B cell (primary cell): Measurements from ENCODE around the gene ESRP2. TPM values are rescaled to one million over a fixed set of nuclear protein-coding genes. Genes with fewer than 3 reads are reported as not detected.
A peak's percentile ranks its signal among the peaks of the same experiment; 100 is the strongest.

Source experiments
- ATAC-seq: fragments of 200-7000 bp; cut with Tn5 transposase; one replicate; pipeline ENCODE4 v1.10.0; 2021; ENCODE audit warnings: low read depth, mild to moderate bottlenecking, moderate number of reproducible peaks, moderate library complexity
- CTCF ChIA-PET: fragments of 350-600 bp; sonication (Branson Sonifier 250); formaldehyde crosslinking; loops from one replicate; lab custom pipeline; 2021; ENCODE audit warnings: antibody characterized with exemption, inconsistent platforms; lab: Charles Lee
- POLR2A ChIA-PET: fragments of 350-600 bp; sonication (Branson Sonifier 250); formaldehyde crosslinking; loops from one replicate; lab custom pipeline; 2021; ENCODE audit warnings: antibody characterized with exemption; lab: Charles Lee
- DNase-seq: peaks from one replicate; pipeline ENCODE4 v3.0.0; 2013
- H2AFZ ChIP-seq: 2 replicates; pipeline ENCODE4 v1.6.1; 2012; ENCODE audit warnings: mild to moderate bottlenecking, low read depth, low read length; ENCODE audit not compliant: insufficient read depth, poor library complexity, severe bottlenecking
- H3K27ac ChIP-seq, 2 donors: 1 replicate in 1 of 2; 2 replicates in 1 of 2; pipeline ENCODE4 v1.5.1; 2012 to 2013; ENCODE audit warnings: low read length in 2 of 2, mild to moderate bottlenecking in 2 of 2, moderate library complexity in 1 of 2
- H3K27me3 ChIP-seq, 4 experiments: fragments of 200-600 bp in 1 of 4; sonication (generic) in 1 of 4; replicated peaks in 1 of 4; 1 replicate in 2 of 4; 2 replicates in 2 of 4; pipeline versions ENCODE4 v1.6.1 to v1.7.0; 2013 to 2016; ENCODE audit warnings: low read length in 3 of 4, mild to moderate bottlenecking in 2 of 4, mixed read lengths in 1 of 4, moderate library complexity in 1 of 4; ENCODE audit not compliant: insufficient read depth in 4 of 4, control insufficient read depth in 3 of 4; ENCODE audit errors: control extremely low read depth in 1 of 4
- H3K36me3 ChIP-seq, 2 experiments: replicated peaks in 1 of 2; 1 replicate in 1 of 2; 2 replicates in 1 of 2; pipeline versions ENCODE4 v1.6.1 to v1.7.1; 2013; ENCODE audit warnings: low read length in 1 of 2; ENCODE audit not compliant: insufficient read depth in 2 of 2, control insufficient read depth in 1 of 2; ENCODE audit errors: control extremely low read depth in 1 of 2, extremely low read depth in 1 of 2
- H3K4me1 ChIP-seq, 2 donors: fragments of 200-600 bp in 1 of 2; sonication (generic) in 1 of 2; 1 replicate in 1 of 2; 2 replicates in 1 of 2; pipeline versions ENCODE4 v1.5.1 to v1.6.1; 2013 to 2017; ENCODE audit warnings: low read length in 2 of 2; ENCODE audit not compliant: control insufficient read depth in 2 of 2, insufficient read depth in 2 of 2
- H3K4me2 ChIP-seq: replicated peaks from 2 replicates; pipeline ENCODE3; 2012; ENCODE audit warnings: mild to moderate bottlenecking, low read depth, low read length; ENCODE audit not compliant: poor library complexity, severe bottlenecking
- H3K4me3 ChIP-seq, 5 experiments: fragments of 200-600 bp in 1 of 5; sonication (generic) in 1 of 5; 1 replicate in 3 of 5; 2 replicates in 2 of 5; pipeline versions ENCODE4 v1.5.1 to v1.7.0; 2011 to 2016; ENCODE audit warnings: low read length in 4 of 5, mild to moderate bottlenecking in 4 of 5, low read depth in 2 of 5, control low read depth in 1 of 5, moderate library complexity in 1 of 5; ENCODE audit not compliant: insufficient read depth in 1 of 5; ENCODE audit errors: control extremely low read depth in 1 of 5, extremely low read depth in 1 of 5
- H3K79me2 ChIP-seq: fragments of 200-600 bp; sonication (generic); one replicate; pipeline ENCODE4 v1.6.0; 2016; ENCODE audit warnings: low read length; ENCODE audit not compliant: control insufficient read depth, insufficient read depth
- H3K9ac ChIP-seq: fragments of 200-600 bp; sonication (generic); 2 replicates; pipeline ENCODE4 v1.6.1; 2017; ENCODE audit warnings: mild to moderate bottlenecking, low read length, moderate library complexity
- H3K9me3 ChIP-seq, 3 donors: one replicate each; pipeline versions ENCODE4 v1.6.1 to v1.7.1; 2013; ENCODE audit warnings: low read length in 2 of 3; ENCODE audit not compliant: control insufficient read depth in 2 of 3, insufficient read depth in 1 of 3; ENCODE audit errors: control extremely low read depth in 1 of 3
- H4K20me1 ChIP-seq: 2 replicates; pipeline ENCODE4 v1.6.0; 2012; ENCODE audit warnings: mild to moderate bottlenecking, low read length; ENCODE audit not compliant: insufficient read depth, control insufficient read depth, poor library complexity, severe bottlenecking
- H3K27ac Mint-ChIP-seq: one replicate; pipeline ENCODE4 v1.8.0; 2021; ENCODE audit warnings: mixed read lengths
- H3K27me3 Mint-ChIP-seq: one replicate; pipeline ENCODE4 v1.8.0; 2021; ENCODE audit warnings: mixed read lengths
- H3K4me1 Mint-ChIP-seq: one replicate; pipeline ENCODE4 v1.8.0; 2021; ENCODE audit warnings: mixed read lengths
- H3K4me3 Mint-ChIP-seq: one replicate; pipeline ENCODE4 v1.8.0; 2021; ENCODE audit warnings: mixed read lengths
- H3K9me3 Mint-ChIP-seq: one replicate; pipeline ENCODE4 v1.8.0; 2022; ENCODE audit warnings: mixed read lengths; ENCODE audit not compliant: insufficient read depth
- CTCF ChIP-seq: fragments of 200-600 bp; IDR thresholded peaks from one replicate; pipeline ENCODE4 v1.8.0; 2022; ENCODE audit warnings: antibody characterized with exemption, mild to moderate bottlenecking
- EZH2 ChIP-seq: IDR thresholded peaks from 2 replicates; pipeline ENCODE4 v1.6.1; 2012; ENCODE audit warnings: borderline replicate concordance, low read depth, mild to moderate bottlenecking, moderate library complexity, low read length; ENCODE audit not compliant: insufficient read depth, poor library complexity, severe bottlenecking
- WGBS: methylation state at CpG from one replicate; pipeline ENCODE4 v1.1.5; 2013; ENCODE audit warnings: missing lambda C conversion rate; ENCODE audit not compliant: insufficient coverage; 5-methylcytosine and 5-hydroxymethylcytosine counted together
- intact Hi-C: fragments of 100-400 bp; cut with micrococcal nuclease; formaldehyde crosslinking; loops from one replicate; pipeline ENCODE4 v1.10.0; 2022
- polyA plus RNA-seq: library from polyadenylated mRNA; depleted of rRNA; stranded (reverse); fragments of >200 nt; gene quantifications from 2 replicates; pipeline ENCODE4 v1.2.3, GENCODE V29; 2012
- total RNA-seq, 2 donors: library from RNA; stranded (reverse); fragments of 120-200 nt in 1 of 2; gene quantifications; 1 replicate in 1 of 2; 2 replicates in 1 of 2; pipeline versions ENCODE4 v1.2.3 to v1.2.4, GENCODE V29; 2013 to 2022

Gene ESRP2
- total and polyA plus RNA-seq, 2 donors (not counting 1 experiment from before 2014, with no cell fraction given), result 0.09 TPM; not detected in 1

GRCh38 chr16:68244481-68244902 lies 8.6 kb upstream of the ESRP2 start:
- no peaks in the 10 kb centered on the region for H3K27me3 Mint-ChIP-seq
- no peaks in the 10 kb centered on the region for H3K9me3 Mint-ChIP-seq
- ATAC-seq (no peak), DNase-seq (no peak)
- WGBS, result 10% methylated on average over 17 of the region's 20 CpGs
- peak overlapping the region; percentile 94 for H3K9ac ChIP-seq
- no peak overlapping the region for H3K27ac ChIP-seq
- H3K4me3 ChIP-seq, result peak overlapping the region; percentile 78 to 97 (median 96)
- POLR2A ChIA-PET, result interaction anchor here (0.8 to 1.2 kb wide), 2 partner anchors 18 to 66 kb away, joined by 3 read pairs; partner anchors contain the start of genes PRMT7 and SLC7A6OS
- no peaks in the 10 kb centered on the region for H3K27me3 ChIP-seq
- peaks cover 35% of the 10 kb centered on the region for H3K4me1 Mint-ChIP-seq
- H3K4me3 Mint-ChIP-seq, result peak overlapping the region; percentile 97
- CTCF ChIA-PET, result interaction anchor here (0.7 to 9.1 kb wide), 6 partner anchors 13 to 276 kb away, joined by 3 to 109 read pairs (median 6); partner anchors contain the start of gene SLC7A6
- no peaks in the 10 kb centered on the region for H3K9me3 ChIP-seq
- no peak for TF ChIP-seq CTCF
- TF ChIP-seq EZH2, result no peak
- H3K4me2 ChIP-seq, result peak overlapping the region; percentile 99
- H3K4me1 ChIP-seq, result peaks cover 30 to 40% of the 10 kb centered on the region in 2 donors
- peak overlapping the region; percentile 50 for H3K27ac Mint-ChIP-seq
- intact Hi-C loops, result no loop called here
- peaks cover 34% of the 10 kb centered on the region for H3K79me2 ChIP-seq
- peak overlapping the region; percentile 99 for H2AFZ ChIP-seq
- peaks cover 9% of the 10 kb centered on the region for H4K20me1 ChIP-seq
- peaks cover 0 to 4% of the 10 kb centered on the region in 2 experiments for H3K36me3 ChIP-seq
